Keratinocyte (primary cell): Measurements from ENCODE around the gene DAPK1. TPM values are rescaled to one million over a fixed set of nuclear protein-coding genes. Genes with fewer than 3 reads are reported as not detected.

Experiments
- DNase-seq: peaks from one replicate; pipeline ENCODE4 v3.0.0-alpha.2; 2011; ENCODE audit warnings: low read depth, missing footprints, low spot score
- FAIRE-seq: peaks from 2 replicates; lab custom pipeline; 2011; peaks lifted over from hg19 to GRCh38; lab: Jason Lieb, UNC
- H2AFZ ChIP-seq: 2 replicates; pipeline ENCODE4 v1.6.0; 2012; ENCODE audit warnings: low read length, control low read depth, inconsistent platforms; ENCODE audit not compliant: control insufficient read depth
- H3K27ac ChIP-seq: 2 replicates; pipeline ENCODE4 v1.5.1; 2011; ENCODE audit warnings: low read length; ENCODE audit not compliant: control insufficient read depth, insufficient read depth
- H3K27me3 ChIP-seq: 3 replicates; pipeline ENCODE4 v1.6.0; 2011; ENCODE audit warnings: low read length; ENCODE audit not compliant: control insufficient read depth, insufficient read depth; ENCODE audit errors: extremely low read depth
- H3K36me3 ChIP-seq, 2 experiments: 2 replicates in 1 of 2; 3 replicates in 1 of 2; pipeline ENCODE4 v1.5.1; 2011; ENCODE audit warnings: low read length in 2 of 2, mild to moderate bottlenecking in 1 of 2; ENCODE audit not compliant: control insufficient read depth in 2 of 2, insufficient read depth in 2 of 2; ENCODE audit errors: extremely low read depth in 1 of 2
- H3K4me1 ChIP-seq: 3 replicates; pipeline ENCODE4 v1.5.1; 2011; ENCODE audit warnings: low read length; ENCODE audit not compliant: control insufficient read depth, insufficient read depth; ENCODE audit errors: extremely low read depth
- H3K4me2 ChIP-seq: 3 replicates; pipeline ENCODE4 v1.6.0; 2011; ENCODE audit warnings: low read depth, low read length; ENCODE audit not compliant: control insufficient read depth, insufficient read depth; ENCODE audit errors: extremely low read depth
- H3K4me3 ChIP-seq, 3 experiments: fragments of 200-600 bp in 1 of 3; sonication (generic) in 1 of 3; 2 replicates in 2 of 3; 3 replicates in 1 of 3; pipeline ENCODE4 v1.5.1; 2011 to 2016; ENCODE audit warnings: low read length in 3 of 3, mild to moderate bottlenecking in 3 of 3, control low read depth in 2 of 3, inconsistent platforms in 1 of 3, low read depth in 1 of 3, mixed read lengths in 1 of 3, mixed run types in 1 of 3, moderate library complexity in 1 of 3; ENCODE audit not compliant: control insufficient read depth in 2 of 3, insufficient read depth in 2 of 3; ENCODE audit errors: extremely low read depth in 1 of 3
- H3K79me2 ChIP-seq: 2 replicates; pipeline ENCODE4 v1.6.0; 2012; ENCODE audit warnings: low read length; ENCODE audit not compliant: control insufficient read depth, insufficient read depth
- H3K9ac ChIP-seq: 3 replicates; pipeline ENCODE4 v1.6.0; 2011; ENCODE audit warnings: low read length; ENCODE audit not compliant: control insufficient read depth, insufficient read depth; ENCODE audit errors: extremely low read depth
- H3K9me1 ChIP-seq: 3 replicates; pipeline ENCODE4 v1.6.0; 2011; ENCODE audit warnings: low read length; ENCODE audit not compliant: control insufficient read depth, insufficient read depth; ENCODE audit errors: extremely low read depth
- H3K9me3 ChIP-seq: 2 replicates; pipeline ENCODE4 v1.5.1; 2012; ENCODE audit warnings: low read depth, low read length; ENCODE audit not compliant: control insufficient read depth
- H4K20me1 ChIP-seq: 3 replicates; pipeline ENCODE4 v1.6.0; 2011; ENCODE audit warnings: low read length; ENCODE audit not compliant: control insufficient read depth, insufficient read depth; ENCODE audit errors: extremely low read depth
- EZH2 ChIP-seq: IDR thresholded peaks from one replicate; pipeline ENCODE4 v1.6.1; 2012; ENCODE audit warnings: inconsistent platforms, mild to moderate bottlenecking, low read length, moderate library complexity
- dilution Hi-C: fragments of 300-500 bp; cut with MboI; formaldehyde crosslinking; loops from one replicate; pipeline ENCODE4 v1.7.0; 2020; ENCODE audit warnings: low sequenced_read_pairs; ENCODE audit not compliant: extremely low pct_ligation_motif_present
- polyA plus RNA-seq, 5 experiments: library from polyadenylated mRNA; depleted of rRNA in 3 of 5; stranded (reverse) in 3 of 5; stranded (forward) in 1 of 5; unstranded in 1 of 5; fragments of >200 nt; gene quantifications; 1 replicate in 1 of 5; 2 replicates in 3 of 5; 3 replicates in 1 of 5; pipeline versions ENCODE4 v1.2.1 to v1.2.3, GENCODE V29; 2011 to 2012; ENCODE audit warnings: missing spikeins in 2 of 5, low read depth in 1 of 5, low replicate concordance in 1 of 5
- TF ChIP-seq, protein P1 (sequence below), 3 experiments: IDR thresholded peaks in 1 of 3; conservative IDR thresholded peaks in 1 of 3; optimal IDR thresholded peaks in 1 of 3; 2 replicates in 2 of 3; 3 replicates in 1 of 3; pipeline versions ENCODE3 to v1.5.1; 2011; ENCODE audit warnings: low read length in 3 of 3, mild to moderate bottlenecking in 3 of 3, moderate library complexity in 2 of 3, control low read depth in 1 of 3, inconsistent platforms in 1 of 3; ENCODE audit not compliant: insufficient read depth in 2 of 3; ENCODE audit errors: extremely low read depth in 1 of 3

The DAPK1 gene
- polyA plus RNA-seq, 1 donor (not counting 4 experiments of a cell fraction or from before 2014, with no cell fraction given): 2.8 TPM

DNA sequence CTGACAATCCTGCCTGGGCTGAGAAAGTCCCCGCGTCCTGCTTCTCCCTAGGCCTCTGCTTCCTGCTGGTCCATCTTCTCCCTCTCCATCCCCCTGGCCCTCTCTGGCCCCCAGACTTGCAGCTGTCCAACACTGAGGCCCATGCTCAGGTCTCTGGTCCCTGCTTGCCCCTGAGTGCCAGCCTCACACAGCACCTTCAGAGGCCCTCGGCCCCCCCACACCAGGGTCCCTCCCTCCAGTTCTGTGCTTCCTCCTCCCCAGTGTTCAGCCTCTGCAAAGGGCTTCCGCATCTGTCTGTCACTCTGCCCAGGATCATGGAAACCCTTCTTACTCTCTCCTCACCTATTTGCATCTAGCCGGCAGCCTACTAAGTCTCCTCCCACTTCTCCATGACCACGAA is 165.9 kb downstream of the DAPK1 start:
- Histone ChIP-seq H3K4me2 (no peak overlapping the region), H2AFZ (no peak overlapping the region), H3K9me1 (no peaks in the 10 kb centered on the region), H3K4me3 (no peak overlapping the region), H3K27ac (no peak overlapping the region), H3K9ac (no peak overlapping the region), H3K27me3 (no peaks in the 10 kb centered on the region), H3K9me3 (peaks cover 6% of the 10 kb centered on the region), H3K4me1 (no peaks in the 10 kb centered on the region), H3K79me2 (no peaks in the 10 kb centered on the region), H3K36me3 (no peaks in the 10 kb centered on the region), H4K20me1 (no peaks in the 10 kb centered on the region)
- no peak for TF ChIP-seq EZH2
- TF ChIP-seq, protein P1, sequence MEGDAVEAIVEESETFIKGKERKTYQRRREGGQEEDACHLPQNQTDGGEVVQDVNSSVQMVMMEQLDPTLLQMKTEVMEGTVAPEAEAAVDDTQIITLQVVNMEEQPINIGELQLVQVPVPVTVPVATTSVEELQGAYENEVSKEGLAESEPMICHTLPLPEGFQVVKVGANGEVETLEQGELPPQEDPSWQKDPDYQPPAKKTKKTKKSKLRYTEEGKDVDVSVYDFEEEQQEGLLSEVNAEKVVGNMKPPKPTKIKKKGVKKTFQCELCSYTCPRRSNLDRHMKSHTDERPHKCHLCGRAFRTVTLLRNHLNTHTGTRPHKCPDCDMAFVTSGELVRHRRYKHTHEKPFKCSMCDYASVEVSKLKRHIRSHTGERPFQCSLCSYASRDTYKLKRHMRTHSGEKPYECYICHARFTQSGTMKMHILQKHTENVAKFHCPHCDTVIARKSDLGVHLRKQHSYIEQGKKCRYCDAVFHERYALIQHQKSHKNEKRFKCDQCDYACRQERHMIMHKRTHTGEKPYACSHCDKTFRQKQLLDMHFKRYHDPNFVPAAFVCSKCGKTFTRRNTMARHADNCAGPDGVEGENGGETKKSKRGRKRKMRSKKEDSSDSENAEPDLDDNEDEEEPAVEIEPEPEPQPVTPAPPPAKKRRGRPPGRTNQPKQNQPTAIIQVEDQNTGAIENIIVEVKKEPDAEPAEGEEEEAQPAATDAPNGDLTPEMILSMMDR (optimal IDR thresholded peaks at IDR 0.05 in 1 of 3, IDR thresholded peaks at IDR 0.05 in 1 of 3, conservative IDR thresholded peaks at IDR 0.05 in 1 of 3; ENCODE audit: extremely low read depth in 1 of 3, insufficient read depth in 2 of 3, low read length in 3 of 3): no peak
- no peak for FAIRE-seq
- dilution Hi-C loops: no loop called here
- DNase-seq: no peak

DNA sequence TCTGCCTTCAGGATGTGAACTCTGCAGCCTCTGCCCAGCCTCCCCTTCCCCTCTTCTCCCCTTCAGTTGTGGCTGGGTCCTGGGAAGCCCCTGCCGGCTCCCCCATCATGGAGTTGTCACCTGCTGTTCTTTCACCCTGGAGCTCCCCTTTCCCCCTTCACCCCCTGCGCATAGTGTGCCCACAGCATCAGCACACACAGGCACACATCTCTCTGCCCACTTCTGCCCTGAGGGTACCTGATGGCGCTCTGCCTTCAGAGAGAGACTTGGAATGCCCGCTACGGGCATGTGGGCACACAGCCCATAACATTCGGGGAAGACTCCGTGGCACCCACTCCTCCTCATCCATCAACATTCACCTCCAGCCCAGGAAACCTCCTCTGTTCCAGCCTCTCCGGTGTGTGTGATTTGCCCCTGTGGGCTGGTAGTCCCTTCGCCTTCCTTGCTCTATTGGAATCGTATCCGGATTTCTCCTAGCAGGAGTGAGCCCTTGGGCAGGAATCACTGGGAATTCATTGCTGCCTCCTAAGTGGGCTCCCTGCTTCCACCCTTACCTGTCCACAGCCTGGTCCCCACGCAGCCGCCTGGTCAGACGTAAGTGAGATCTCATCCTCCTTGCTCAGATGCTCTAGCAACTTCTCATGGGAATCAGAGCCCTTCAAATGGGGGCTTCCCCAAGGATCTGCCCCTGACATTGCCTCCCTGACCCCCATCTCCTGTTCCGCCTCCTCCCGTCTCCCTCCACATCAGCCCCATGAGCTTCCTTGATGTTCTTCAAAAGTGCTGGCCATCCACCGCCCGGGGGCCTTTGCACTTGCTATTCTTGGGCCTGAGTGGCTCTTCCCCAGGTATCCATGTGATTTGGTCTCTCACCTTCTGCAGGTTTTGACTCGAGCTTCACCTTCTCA is 166.7 kb downstream of the DAPK1 start:
- Histone ChIP-seq H3K9me3 (peaks cover 6% of the 10 kb centered on the region), H3K27ac (no peak overlapping the region), H3K4me3 (no peak overlapping the region), H3K79me2 (no peaks in the 10 kb centered on the region), H3K9me1 (no peaks in the 10 kb centered on the region), H3K36me3 (no peaks in the 10 kb centered on the region), H3K4me2 (no peak overlapping the region), H3K27me3 (no peaks in the 10 kb centered on the region), H3K4me1 (no peaks in the 10 kb centered on the region), H4K20me1 (no peaks in the 10 kb centered on the region), H2AFZ (no peak overlapping the region), H3K9ac (no peak overlapping the region)
- DNase-seq: no peak
- dilution Hi-C loops: no loop called here
- no peak for TF ChIP-seq EZH2
- TF ChIP-seq, protein P1 (optimal IDR thresholded peaks at IDR 0.05 in 1 of 3, IDR thresholded peaks at IDR 0.05 in 1 of 3, conservative IDR thresholded peaks at IDR 0.05 in 1 of 3; ENCODE audit: extremely low read depth in 1 of 3, insufficient read depth in 2 of 3, low read length in 3 of 3): no peak
- FAIRE-seq: no peak
